IPS DF 4.7 (cell line): ENCODE data around the gene SRPRB.

ENCODE experiments used
- DNase-seq: peaks from one replicate; pipeline ENCODE4 v3.0.0-alpha.2; 2013; ENCODE audit warnings: low spot score; ENCODE audit errors: extremely low read depth

Gene SRPRB

GRCh38 chr3:133864616-133865015 lies 59.0 kb downstream of the SRPRB start:
- no peak for DNase-seq

GRCh38 chr3:133865136-133865855 lies 59.7 kb downstream of the SRPRB start:
- DNase-seq, result no peak

- DNase-seq, result no peak
These were observed 60.5 kb downstream of the SRPRB start for GRCh38 chr3:133866141-133866540.

- no peak for DNase-seq
These were observed 62.6 kb downstream of the SRPRB start for GRCh38 chr3:133868186-133868585.

- no peak for DNase-seq
These were observed 63.3 kb downstream of the SRPRB start for GRCh38 chr3:133868758-133869475.

GRCh38 chr3:133869586-133869985 lies 64.0 kb downstream of the SRPRB start:
- DNase-seq, result no peak

GRCh38 chr3:133870822-133871221 lies 65.2 kb downstream of the SRPRB start:
- no peak for DNase-seq
